Vagina (tissue), 2 donors: ENCODE data around the gene ZNF672. TPM values are rescaled to one million over a fixed set of nuclear protein-coding genes. Genes with fewer than 3 reads are reported as not detected.

Experiments
- DNase-seq, 2 donors: peaks; one replicate each; pipeline ENCODE4 v3.0.0-alpha.2; 2017; ENCODE audit errors: extremely low spot score in 2 of 2
- H3K27ac ChIP-seq: fragments of 200-600 bp; sonication (generic); one replicate; pipeline ENCODE4 v1.5.1; 2019
- H3K27me3 ChIP-seq: fragments of 200-600 bp; sonication (generic); one replicate; pipeline ENCODE4 v1.5.1; 2019
- H3K36me3 ChIP-seq, 2 donors: fragments of 200-600 bp; sonication (generic); one replicate each; pipeline ENCODE4 v1.5.1; 2017 to 2019
- H3K4me1 ChIP-seq: fragments of 200-600 bp; sonication (generic); one replicate; pipeline ENCODE4 v1.5.1; 2019
- H3K4me3 ChIP-seq, 2 donors: fragments of 200-600 bp; sonication (generic); 1 replicate in 1 of 2; 2 replicates in 1 of 2; pipeline ENCODE4 v1.5.1; 2016 to 2019
- H3K9me3 ChIP-seq: fragments of 200-600 bp; sonication (generic); one replicate; pipeline ENCODE4 v1.5.1; 2019
- POLR2A ChIP-seq, 2 donors: fragments of 450-650 bp; IDR thresholded peaks; one replicate each; pipeline ENCODE4 v1.6.1; 2017; ENCODE audit warnings: antibody characterized with exemption in 2 of 2, mild to moderate bottlenecking in 2 of 2, moderate library complexity in 2 of 2
- POLR2AphosphoS5 ChIP-seq, 2 donors: sonication (generic); formaldehyde crosslinking; IDR thresholded peaks; one replicate each; pipeline ENCODE4 v1.9.0; 2017; ENCODE audit warnings: antibody characterized with exemption in 2 of 2, mild to moderate bottlenecking in 2 of 2, low read depth in 1 of 2; ENCODE audit not compliant: insufficient read depth in 1 of 2
- intact Hi-C: fragments of 100-400 bp; cut with DNase I; formaldehyde crosslinking; loops from one replicate; pipeline ENCODE4 v1.15.1; 2023
- total RNA-seq: library from RNA; depleted of rRNA; stranded (reverse); fragments of >200 nt; gene quantifications from one replicate; pipeline ENCODE4 v1.2.3, GENCODE V29; 2016
- TF ChIP-seq, protein P1 (sequence below), 3 experiments: fragments of 450-650 bp in 2 of 3; fragments of 200-600 bp in 1 of 3; sonication (generic) in 1 of 3; IDR thresholded peaks; one replicate each; pipeline ENCODE4 v1.5.1; 2017 to 2019; ENCODE audit warnings: antibody characterized with exemption in 3 of 3, mild to moderate bottlenecking in 2 of 3, moderate library complexity in 2 of 3

ZNF672 gene
- total RNA-seq, 1 donor from 2014 or later, result 44.9 TPM

DNA sequence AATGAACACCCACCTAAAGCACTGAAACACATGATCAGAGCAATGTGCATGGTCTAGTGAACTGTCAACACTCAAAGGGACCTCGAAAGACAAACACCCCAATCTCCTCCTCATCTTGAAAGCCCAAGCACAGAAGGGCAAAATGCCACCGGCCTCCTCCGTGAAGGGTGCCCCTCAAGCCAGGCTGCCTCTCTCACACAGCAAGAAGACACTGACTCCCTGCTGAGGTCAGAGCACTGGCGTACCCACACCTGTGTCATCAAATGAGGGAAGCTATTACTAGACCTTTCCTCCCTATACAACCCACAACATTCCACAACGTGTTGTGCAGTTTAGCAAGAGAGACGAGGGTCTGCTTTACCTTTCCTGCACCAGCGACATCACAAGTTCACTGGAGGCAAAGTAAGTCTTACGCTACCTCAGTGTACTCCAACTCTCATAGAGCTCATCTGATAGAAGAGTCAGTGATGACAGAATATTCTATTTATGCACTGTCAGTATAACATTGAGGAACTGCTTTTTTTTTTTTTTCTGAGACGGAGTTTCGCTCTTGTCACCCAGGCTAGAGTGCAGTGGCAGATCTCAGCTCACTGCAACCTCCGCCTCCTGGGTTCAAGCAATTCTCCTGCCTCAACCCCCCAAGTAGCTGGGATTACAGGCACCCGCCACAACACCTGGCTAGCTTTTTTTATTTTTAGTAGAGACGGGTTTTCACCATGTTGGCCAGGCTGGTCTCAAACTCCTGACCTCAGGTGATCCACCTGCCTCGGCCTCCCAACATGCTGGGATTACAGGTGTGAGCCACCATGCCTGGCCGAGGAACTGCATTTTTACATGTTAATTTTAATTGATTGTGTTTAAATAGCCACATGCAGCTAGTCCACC, 15.6 kb upstream of the ZNF672 start:
- DNase-seq, result peak; percentile 43 to 71
- Histone ChIP-seq H3K9me3 (no peaks in the 10 kb centered on the region), H3K36me3 (peaks cover 0 to 18% of the 10 kb centered on the region in 2 donors), H3K27ac (no peak overlapping the region), H3K4me3 (no peak overlapping the region), H3K27me3 (no peaks in the 10 kb centered on the region), H3K4me1 (peaks cover 68% of the 10 kb centered on the region)
- no peak for TF ChIP-seq POLR2A (IDR thresholded peaks at IDR 0.05)
- no peak for TF ChIP-seq POLR2AphosphoS5 (IDR thresholded peaks at IDR 0.05; ENCODE audit: insufficient read depth in 1 of 2, low read depth in 1 of 2)
- TF ChIP-seq, protein P1, sequence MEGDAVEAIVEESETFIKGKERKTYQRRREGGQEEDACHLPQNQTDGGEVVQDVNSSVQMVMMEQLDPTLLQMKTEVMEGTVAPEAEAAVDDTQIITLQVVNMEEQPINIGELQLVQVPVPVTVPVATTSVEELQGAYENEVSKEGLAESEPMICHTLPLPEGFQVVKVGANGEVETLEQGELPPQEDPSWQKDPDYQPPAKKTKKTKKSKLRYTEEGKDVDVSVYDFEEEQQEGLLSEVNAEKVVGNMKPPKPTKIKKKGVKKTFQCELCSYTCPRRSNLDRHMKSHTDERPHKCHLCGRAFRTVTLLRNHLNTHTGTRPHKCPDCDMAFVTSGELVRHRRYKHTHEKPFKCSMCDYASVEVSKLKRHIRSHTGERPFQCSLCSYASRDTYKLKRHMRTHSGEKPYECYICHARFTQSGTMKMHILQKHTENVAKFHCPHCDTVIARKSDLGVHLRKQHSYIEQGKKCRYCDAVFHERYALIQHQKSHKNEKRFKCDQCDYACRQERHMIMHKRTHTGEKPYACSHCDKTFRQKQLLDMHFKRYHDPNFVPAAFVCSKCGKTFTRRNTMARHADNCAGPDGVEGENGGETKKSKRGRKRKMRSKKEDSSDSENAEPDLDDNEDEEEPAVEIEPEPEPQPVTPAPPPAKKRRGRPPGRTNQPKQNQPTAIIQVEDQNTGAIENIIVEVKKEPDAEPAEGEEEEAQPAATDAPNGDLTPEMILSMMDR (IDR thresholded peaks at IDR 0.05), result no peak
- intact Hi-C loops, result no loop called here

DNA sequence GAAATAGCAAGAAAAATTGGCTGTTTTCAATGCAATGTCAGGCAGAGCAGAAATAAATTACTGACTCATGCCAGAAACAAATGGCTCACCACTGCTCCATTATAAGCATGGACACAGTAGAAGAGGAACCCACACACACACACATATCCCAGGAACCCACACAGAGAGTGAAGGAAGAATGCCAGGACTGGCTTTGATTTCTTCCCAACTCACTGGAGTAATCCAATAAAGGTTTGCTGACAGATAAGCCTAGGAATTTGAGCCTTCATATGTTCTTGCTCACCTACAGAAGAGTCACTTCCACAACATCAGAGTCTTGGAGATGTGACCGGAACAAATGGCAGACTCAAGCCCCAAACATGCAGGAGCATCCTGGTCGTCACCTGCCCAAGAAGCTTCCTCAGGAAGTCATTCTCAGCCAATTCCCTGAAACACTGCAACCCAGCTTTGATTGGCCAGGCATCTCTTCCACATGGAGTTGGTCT, 14.5 kb upstream of the ZNF672 start:
- peak in 1 of 2 donors; percentile 58 for DNase-seq
- Histone ChIP-seq H3K27ac (no peak overlapping the region), H3K27me3 (no peaks in the 10 kb centered on the region), H3K36me3 (peaks cover 0 to 18% of the 10 kb centered on the region in 2 donors), H3K4me3 (peak overlapping the region; percentile 30 to 77), H3K9me3 (no peaks in the 10 kb centered on the region), H3K4me1 (peaks cover 65% of the 10 kb centered on the region)
- TF ChIP-seq POLR2AphosphoS5 (IDR thresholded peaks at IDR 0.05; ENCODE audit: insufficient read depth in 1 of 2, low read depth in 1 of 2) (no peak), POLR2A (IDR thresholded peaks at IDR 0.05) (no peak)
- TF ChIP-seq, protein P1 (IDR thresholded peaks at IDR 0.05), result no peak
- intact Hi-C loops, result no loop called here

DNA sequence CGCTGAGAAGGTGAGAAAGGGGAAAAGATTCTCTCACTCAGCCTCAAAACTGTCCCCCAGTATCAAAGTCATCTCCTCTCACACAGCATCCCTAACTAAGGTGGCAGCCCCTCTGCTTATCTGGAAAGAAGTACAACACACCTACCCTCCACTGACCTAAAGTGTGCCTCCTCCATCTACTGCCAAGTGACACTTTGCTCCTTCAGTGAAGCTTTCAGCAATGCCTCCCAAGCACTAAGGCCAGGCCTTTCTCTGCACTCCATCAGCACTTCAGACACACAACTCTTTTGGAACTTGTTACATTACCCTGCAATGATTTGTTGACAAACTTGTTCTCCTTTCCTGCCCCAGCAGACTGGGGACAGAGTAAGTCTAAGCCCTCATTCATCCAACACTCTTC, 13.7 kb upstream of the ZNF672 start:
- Histone ChIP-seq H3K36me3 (peaks cover 0 to 18% of the 10 kb centered on the region in 2 donors), H3K4me1 (peaks cover 58% of the 10 kb centered on the region), H3K9me3 (no peaks in the 10 kb centered on the region), H3K27ac (peak overlapping the region; percentile 98), H3K27me3 (no peaks in the 10 kb centered on the region), H3K4me3 (peak overlapping the region; percentile 67 to 77)
- TF ChIP-seq, protein P1 (IDR thresholded peaks at IDR 0.05), result no peak
- no peak for TF ChIP-seq POLR2A (IDR thresholded peaks at IDR 0.05)
- TF ChIP-seq POLR2AphosphoS5 (IDR thresholded peaks at IDR 0.05; ENCODE audit: insufficient read depth in 1 of 2, low read depth in 1 of 2), result no peak
- no peak for DNase-seq
- intact Hi-C loops, result no loop called here

DNA sequence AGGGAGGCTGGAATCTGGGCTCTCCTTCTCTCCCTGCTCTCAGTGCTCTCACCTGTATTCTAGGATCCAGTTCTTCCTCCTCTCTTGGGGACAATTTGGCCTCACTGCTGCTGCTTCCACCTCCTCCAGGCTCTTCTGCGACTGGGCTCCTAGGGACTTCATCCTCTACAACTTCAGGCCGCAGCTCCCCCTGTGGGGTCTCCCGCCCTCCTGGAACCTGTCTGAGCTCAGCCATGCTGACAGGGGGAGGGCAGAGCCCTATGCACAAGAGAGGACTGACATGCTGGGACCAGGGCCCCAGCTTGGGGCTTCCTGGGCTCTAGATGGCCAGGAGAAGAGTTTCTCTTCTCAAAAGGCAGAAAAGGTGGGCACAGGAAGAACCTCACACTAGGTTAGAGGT, 13.3 kb upstream of the ZNF672 start:
- H3K36me3 ChIP-seq, result peaks cover 0 to 18% of the 10 kb centered on the region in 2 donors
- H3K27ac ChIP-seq, result peak overlapping the region; percentile 98

More for the DNA sequence above, 13.3 kb upstream of the ZNF672 start:
- H3K27me3 ChIP-seq, result no peaks in the 10 kb centered on the region
- intact Hi-C loops, result no loop called here
- TF ChIP-seq POLR2AphosphoS5 (IDR thresholded peaks at IDR 0.05; ENCODE audit: insufficient read depth in 1 of 2, low read depth in 1 of 2) (no peak), POLR2A (IDR thresholded peaks at IDR 0.05) (no peak)
- TF ChIP-seq, protein P1 (IDR thresholded peaks at IDR 0.05), result no peak
- peak overlapping the region; percentile 67 to 77 for H3K4me3 ChIP-seq
- DNase-seq, result no peak
- peaks cover 56% of the 10 kb centered on the region for H3K4me1 ChIP-seq
- no peaks in the 10 kb centered on the region for H3K9me3 ChIP-seq
